Tibial artery (tissue), 4 donors: ENCODE measurements around the gene MED7.

Source experiments
- DNase-seq, 2 donors: peaks; one replicate each; pipeline ENCODE4 v3.0.0-alpha.2; 2019
- H3K27ac ChIP-seq, 2 donors: fragments of 200-600 bp; sonication (generic) in 1 of 2; 1 replicate in 1 of 2; 2 replicates in 1 of 2; pipeline ENCODE4 v1.5.1; 2018 to 2019; ENCODE audit warnings: mild to moderate bottlenecking in 1 of 2
- H3K27me3 ChIP-seq, 2 donors: fragments of 200-600 bp; sonication (generic) in 1 of 2; one replicate each; pipeline versions ENCODE4 v1.5.1 to v1.6.0; 2016 to 2019
- H3K36me3 ChIP-seq, 3 donors: fragments of 200-600 bp; sonication (generic) in 2 of 3; one replicate each; pipeline ENCODE4 v1.5.1; 2016 to 2019; ENCODE audit warnings: mild to moderate bottlenecking in 2 of 3
- H3K4me1 ChIP-seq, 4 donors: fragments of 200-600 bp; sonication (generic) in 2 of 4; 1 replicate in 3 of 4; 2 replicates in 1 of 4; pipeline ENCODE4 v1.5.1; 2016 to 2019
- H3K4me3 ChIP-seq, 2 donors: fragments of 200-600 bp; sonication (generic) in 1 of 2; 1 replicate in 1 of 2; 2 replicates in 1 of 2; pipeline ENCODE4 v1.5.1; 2018 to 2019; ENCODE audit warnings: mild to moderate bottlenecking in 2 of 2
- H3K9me3 ChIP-seq, 3 donors: fragments of 200-600 bp; sonication (generic) in 1 of 3; one replicate each; pipeline ENCODE4 v1.5.1; 2016 to 2019
- intact Hi-C: fragments of 100-400 bp; cut with DNase I; formaldehyde crosslinking; loops from one replicate; pipeline ENCODE4 v1.15.0; 2023; ENCODE audit warnings: low total_unique reads
- TF ChIP-seq, protein P1 (sequence below), 2 experiments: fragments of 200-600 bp in 1 of 2; fragments of 450-650 bp in 1 of 2; IDR thresholded peaks; one replicate each; pipeline ENCODE4 v1.5.1; 2017 to 2019; ENCODE audit warnings: antibody characterized with exemption in 2 of 2, mild to moderate bottlenecking in 1 of 2, moderate library complexity in 1 of 2

Gene MED7

DNA sequence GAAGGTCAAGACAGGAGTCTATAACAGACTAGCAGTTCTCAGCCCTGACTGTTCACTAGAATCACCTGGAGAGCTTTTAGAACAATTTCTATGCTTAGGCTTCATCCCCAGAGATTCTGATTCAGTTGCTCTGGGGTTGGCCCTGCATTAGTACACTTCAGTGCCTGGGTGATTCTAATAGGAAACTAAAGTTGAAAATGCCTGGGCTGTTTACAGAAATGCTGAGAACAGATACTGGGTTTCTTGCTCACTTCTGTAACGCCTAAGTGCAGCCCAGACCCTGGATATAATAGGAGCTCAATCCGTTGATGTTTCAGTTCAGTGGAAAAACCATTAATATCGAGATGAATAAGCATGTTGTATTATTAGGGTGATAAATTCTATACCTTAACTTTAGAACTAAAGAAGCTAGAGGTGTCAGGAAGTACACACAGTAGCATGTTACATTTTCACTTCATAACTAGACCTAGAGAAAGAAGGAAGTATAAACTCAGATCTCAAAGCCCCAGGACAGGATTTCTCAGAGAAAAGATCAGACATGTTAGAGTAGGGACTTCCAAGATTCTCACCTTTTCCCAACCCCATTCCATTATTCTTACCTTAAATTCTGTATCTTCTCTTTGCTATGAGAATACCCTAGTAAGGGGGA is 54.2 kb downstream of the MED7 start:
- DNase-seq = no peak
- intact Hi-C loops = no loop called here
- no peaks in the 10 kb centered on the region for H3K4me1 ChIP-seq
- no peak overlapping the region for H3K4me3 ChIP-seq
- H3K27me3 ChIP-seq = no peaks in the 10 kb centered on the region
- no peak overlapping the region for H3K27ac ChIP-seq
- no peaks in the 10 kb centered on the region for H3K36me3 ChIP-seq
- H3K9me3 ChIP-seq = no peaks in the 10 kb centered on the region
- TF ChIP-seq, protein P1, sequence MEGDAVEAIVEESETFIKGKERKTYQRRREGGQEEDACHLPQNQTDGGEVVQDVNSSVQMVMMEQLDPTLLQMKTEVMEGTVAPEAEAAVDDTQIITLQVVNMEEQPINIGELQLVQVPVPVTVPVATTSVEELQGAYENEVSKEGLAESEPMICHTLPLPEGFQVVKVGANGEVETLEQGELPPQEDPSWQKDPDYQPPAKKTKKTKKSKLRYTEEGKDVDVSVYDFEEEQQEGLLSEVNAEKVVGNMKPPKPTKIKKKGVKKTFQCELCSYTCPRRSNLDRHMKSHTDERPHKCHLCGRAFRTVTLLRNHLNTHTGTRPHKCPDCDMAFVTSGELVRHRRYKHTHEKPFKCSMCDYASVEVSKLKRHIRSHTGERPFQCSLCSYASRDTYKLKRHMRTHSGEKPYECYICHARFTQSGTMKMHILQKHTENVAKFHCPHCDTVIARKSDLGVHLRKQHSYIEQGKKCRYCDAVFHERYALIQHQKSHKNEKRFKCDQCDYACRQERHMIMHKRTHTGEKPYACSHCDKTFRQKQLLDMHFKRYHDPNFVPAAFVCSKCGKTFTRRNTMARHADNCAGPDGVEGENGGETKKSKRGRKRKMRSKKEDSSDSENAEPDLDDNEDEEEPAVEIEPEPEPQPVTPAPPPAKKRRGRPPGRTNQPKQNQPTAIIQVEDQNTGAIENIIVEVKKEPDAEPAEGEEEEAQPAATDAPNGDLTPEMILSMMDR (IDR thresholded peaks at IDR 0.05) = no peak
